ENCODE measurements around the gene LRCH2.

The LRCH2 gene

DNA sequence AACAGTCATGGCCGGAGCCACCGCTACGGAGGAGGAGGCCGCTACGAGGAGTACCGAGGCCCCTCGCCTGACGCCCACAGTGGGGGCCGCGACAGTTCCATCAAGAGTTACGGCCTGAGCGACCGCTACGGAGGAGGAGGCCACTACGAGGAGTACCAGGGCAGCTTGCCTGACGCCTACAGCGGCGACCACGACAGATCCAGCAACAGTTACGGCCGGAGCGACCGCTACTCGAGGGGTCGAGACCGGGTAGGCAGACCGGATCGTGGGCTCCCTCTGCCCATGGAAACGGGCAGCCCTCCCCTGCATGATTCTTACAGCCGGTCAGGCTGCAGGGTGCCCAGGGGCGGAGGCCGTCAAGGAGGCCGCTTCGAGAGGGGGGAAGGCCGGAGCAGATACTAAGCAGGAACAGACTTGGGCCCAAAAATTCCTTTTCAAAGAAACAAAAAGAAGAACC lies 41.6 kb downstream of the LRCH2 start:
- no peak for DNase-seq

DNA sequence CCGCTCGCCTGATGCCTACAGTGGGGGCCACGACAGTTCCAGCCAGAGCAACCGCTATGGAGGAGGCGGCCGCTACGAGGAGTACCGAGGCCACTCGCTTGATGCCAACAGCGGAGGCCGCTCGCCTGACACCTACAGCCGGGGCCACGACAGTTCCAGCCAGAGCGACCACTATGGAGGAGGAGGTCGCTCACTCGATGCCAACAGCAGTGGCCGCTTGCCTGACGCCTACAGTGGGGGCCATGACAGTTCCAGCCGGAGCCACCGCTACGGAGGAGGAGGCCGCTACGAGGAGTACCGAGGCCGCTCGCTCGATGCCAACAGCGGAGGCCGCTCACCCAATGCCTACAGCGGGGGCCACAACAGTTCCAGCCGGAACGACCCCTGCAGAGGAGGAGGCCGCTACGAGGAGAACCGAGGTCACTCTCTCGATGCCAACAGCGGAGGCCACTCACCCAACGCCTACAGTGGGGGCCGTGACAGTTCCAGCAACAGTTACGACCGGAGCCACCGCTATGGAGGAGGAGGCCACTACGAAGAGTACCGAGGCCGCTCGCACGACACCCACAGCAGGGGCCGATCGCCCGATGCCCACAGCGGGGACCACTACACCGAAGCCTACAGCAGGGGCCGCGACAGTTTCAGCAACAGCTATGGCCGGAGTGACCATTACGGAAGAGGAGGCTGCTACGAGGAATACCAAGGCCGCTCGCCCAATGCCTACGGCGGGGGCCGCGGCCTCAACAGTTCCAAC lies 42.2 kb downstream of the LRCH2 start:
- no peak for DNase-seq

GRCh38 chrX:115190636-115191489 lies 43.0 kb downstream of the LRCH2 start:
- no peak for DNase-seq

- no peak for DNase-seq
Observed at GRCh38 chrX:115189646-115190635, 44.0 kb downstream of the LRCH2 start.

DNA sequence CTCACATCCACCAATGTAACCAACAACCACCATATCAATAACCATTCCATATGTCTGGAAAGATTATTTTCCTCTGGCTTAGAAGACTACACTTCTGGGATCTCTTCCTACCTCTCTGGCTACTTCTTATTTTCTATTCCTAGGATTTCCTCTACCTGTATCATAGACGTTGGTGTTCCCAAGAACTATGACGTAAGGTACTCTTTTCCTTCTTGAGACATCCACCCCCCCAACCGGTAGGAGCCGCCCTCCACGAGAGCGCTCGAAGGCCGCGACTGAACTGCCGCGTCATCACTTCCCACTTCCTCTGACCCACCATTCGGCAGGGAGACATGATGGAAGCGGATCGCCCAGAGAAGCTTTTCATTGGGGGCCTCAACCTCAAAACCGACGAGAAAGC lies 44.8 kb downstream of the LRCH2 start, which contains the start of gene RBMXL3:
TSS of gene RBMXL3 (plus strand) at position 301 of the 400 bp plus-strand sequence. CDS start at position 333, 32 bp downstream.
- DNase-seq, result no peak

GRCh38 chrX:115183980-115184379 lies 49.9 kb downstream of the LRCH2 start:
- no peak for DNase-seq

- DNase-seq, result no peak
Observed at GRCh38 chrX:115178473-115178872, 55.4 kb downstream of the LRCH2 start.

DNA sequence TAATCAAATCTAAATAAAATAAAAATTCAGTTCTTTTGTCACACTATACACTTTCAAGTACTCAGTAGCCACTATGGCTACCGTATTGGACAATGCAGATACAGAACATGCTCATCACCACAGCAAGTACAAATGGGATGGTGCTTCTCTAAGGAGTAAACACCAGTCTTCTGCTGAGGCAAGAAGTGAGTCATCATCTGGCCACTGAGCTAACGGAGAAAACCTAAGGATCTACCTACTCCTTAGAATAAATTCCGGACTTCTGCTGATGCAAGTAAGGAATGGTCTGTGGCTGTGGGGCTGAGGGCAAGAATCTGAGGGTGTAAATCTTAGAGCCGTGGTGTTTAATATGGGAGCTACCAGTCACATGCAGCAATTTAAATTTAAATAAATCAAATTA lies 56.0 kb downstream of the LRCH2 start:
- no peak for DNase-seq

DNA sequence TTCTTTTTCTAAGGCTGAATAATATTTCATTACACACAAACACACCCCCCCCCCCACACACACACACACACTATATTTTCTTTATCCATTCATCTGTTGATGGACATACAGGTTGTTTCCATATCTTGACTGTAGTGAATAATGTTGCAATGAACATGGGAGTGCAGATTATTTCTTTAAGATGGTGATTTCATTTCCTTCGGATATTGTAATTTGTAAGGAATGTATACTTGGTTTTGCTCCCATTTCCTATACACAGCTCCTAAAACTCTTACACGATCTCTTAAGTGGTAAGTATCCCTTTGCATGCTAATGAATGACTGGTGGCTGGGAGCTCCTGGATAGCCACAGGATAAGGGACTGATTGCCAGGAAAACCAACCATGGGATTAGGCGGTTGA lies 59.3 kb downstream of the LRCH2 start:
- no peak for DNase-seq

DNA sequence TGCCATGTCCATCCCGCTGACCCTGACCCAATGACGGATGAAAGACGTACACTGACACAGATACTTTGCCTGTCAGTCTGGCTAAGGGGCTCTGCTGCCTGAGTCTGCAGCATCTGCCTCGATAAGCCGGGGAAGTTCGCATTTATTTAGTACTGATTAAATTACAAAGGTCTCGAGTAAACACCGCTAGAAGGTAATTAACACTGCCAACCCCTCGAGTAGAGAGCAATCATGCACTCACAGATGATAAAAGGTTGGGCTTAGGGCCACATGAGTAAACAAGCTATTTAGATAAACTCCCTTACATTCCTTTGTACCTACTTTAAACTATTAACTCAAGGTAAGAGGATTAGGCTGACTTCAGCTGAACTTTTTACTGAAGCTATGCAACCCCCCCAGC lies 60.7 kb downstream of the LRCH2 start:
- DNase-seq, result no peak

- peak in 1 of 2 donors; percentile 0 for DNase-seq
Observed at GRCh38 chrX:115147220-115147619, 86.7 kb downstream of the LRCH2 start.

DNA sequence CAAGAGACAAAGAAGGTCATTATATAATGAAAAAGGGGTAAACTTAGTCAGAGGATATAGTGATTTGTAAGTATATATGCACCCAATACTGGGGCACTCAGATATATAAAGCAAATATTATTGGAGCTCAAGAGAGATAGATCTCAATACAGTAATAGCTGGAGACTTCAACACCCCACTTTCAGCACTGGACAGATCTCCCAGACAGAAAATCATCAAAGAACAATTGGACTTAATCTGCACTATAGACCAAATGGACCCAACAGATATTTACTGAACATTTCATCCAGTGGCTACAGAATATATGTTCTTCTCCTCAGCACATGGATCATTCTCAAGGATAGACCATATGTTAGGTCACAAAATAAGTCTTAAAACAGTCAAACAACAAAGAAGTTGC lies 91.8 kb downstream of the LRCH2 start:
- no peak for DNase-seq

DNA sequence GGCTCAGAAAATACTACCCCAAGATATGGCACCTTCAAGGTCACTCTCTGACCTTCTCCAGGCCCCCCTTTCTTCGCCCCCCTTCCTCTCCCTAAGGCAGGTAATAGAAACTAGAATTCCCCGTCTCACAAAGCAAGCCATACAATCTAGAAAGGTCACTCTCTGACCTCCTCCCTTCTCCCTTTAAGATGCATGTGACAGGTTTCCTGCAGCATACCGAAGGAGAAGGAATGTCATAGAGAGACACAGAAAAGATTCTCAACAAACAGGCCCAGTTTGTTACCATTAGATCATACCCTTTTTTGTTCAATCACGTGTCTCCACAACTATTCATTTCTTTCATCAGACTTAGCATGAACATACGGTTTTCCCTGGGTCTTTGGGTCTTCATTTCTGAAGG lies 95.9 kb downstream of the LRCH2 start:
- DNase-seq, result no peak

- no peak for DNase-seq
Observed at GRCh38 chrX:115134382-115134781, 99.5 kb downstream of the LRCH2 start.

DNA sequence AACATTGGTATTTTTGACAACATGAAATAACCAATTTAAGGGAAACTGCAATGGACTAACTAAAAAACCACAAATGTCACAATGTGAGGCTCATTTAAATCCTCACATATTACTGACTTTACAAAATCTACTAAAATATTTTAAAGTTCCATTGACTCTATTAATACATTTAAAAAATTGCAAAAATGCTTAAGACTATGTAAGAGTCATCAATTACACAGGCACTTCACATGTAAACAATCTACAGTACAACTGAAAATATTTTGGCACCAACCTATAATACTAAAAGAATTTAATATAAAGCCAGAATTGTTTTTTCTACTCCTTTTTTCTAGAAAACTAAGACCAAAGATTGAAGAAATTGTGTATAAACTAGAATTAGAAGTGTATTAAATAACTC lies 121.5 kb downstream of the LRCH2 start:
- no peak for DNase-seq

- DNase-seq, result no peak
Observed at GRCh38 chrX:115098897-115099296, 135.0 kb downstream of the LRCH2 start.

DNA sequence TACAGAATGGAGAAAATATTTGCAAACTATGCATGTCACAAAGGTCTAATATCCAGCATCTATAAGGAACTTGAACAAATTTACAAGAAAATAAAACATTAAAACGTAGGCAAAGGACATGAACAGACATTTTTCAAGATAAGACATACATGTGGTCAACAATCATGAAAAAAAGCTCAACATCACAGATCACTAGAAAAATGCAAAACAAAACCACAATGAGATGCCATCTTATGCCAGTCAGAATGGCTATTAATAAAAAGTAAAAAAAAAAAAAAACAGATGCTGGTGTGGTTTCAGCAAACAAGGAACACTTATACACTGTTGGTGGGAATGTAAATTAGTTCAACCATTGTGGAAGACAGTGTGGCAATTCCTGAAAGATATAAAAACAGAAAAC lies 140.7 kb downstream of the LRCH2 start:
- DNase-seq, result no peak

- DNase-seq, result no peak
Observed at GRCh38 chrX:115089419-115089818, 144.5 kb downstream of the LRCH2 start.

- DNase-seq, result no peak
Observed at GRCh38 chrX:115068896-115069295, 165.0 kb downstream of the LRCH2 start.

DNA sequence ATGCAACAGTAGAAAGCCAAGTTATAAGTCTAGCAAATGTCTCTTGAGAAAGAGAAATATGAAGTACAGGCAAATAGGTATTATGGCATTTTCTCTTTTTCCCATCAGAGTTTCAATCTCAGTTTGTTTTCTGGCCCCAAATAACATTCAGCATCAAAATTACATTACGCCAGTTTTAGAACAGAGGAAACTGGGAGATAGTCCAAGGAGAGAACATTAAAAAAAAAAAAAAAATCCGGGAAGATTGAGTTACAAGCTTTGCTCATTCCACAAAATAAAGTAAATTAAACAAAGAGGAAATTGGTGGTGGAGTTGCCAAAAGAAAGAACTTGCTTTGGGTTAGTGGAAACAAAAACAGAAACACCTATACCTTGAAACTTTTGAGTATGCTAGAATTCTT lies 166.1 kb downstream of the LRCH2 start:
- DNase-seq, result no peak

GRCh38 chrX:115065304-115065703 lies 168.6 kb downstream of the LRCH2 start:
- no peak for DNase-seq
